Hepatocyte (in vitro differentiated cells): ENCODE data around the gene KLK11. TPM values are rescaled to one million over a fixed set of nuclear protein-coding genes. Genes with fewer than 3 reads are reported as not detected.

Source experiments
- DNase-seq: peaks from one replicate; pipeline ENCODE4 v3.0.0-alpha.2; 2016; ENCODE audit warnings: low spot score
- H2AFZ ChIP-seq: fragments of 200-600 bp; sonication (generic); 2 replicates; pipeline ENCODE4 v1.6.0; 2016; ENCODE audit warnings: antibody characterized with exemption, mild to moderate bottlenecking
- H3K27ac ChIP-seq: fragments of 200-600 bp; sonication (generic); 2 replicates; pipeline ENCODE4 v1.5.1; 2016; ENCODE audit warnings: mild to moderate bottlenecking
- H3K27me3 ChIP-seq: fragments of 200-600 bp; sonication (generic); 2 replicates; pipeline ENCODE4 v1.6.1; 2016
- H3K36me3 ChIP-seq: fragments of 200-600 bp; sonication (generic); replicated peaks from 2 replicates; pipeline ENCODE4 v1.5.1; 2016; ENCODE audit warnings: low read depth; ENCODE audit not compliant: insufficient read depth
- H3K4me1 ChIP-seq: fragments of 200-600 bp; sonication (generic); 2 replicates; pipeline ENCODE4 v1.5.1; 2016; ENCODE audit warnings: mild to moderate bottlenecking, moderate library complexity; ENCODE audit not compliant: insufficient read depth
- H3K4me2 ChIP-seq: fragments of 200-600 bp; sonication (generic); 2 replicates; pipeline ENCODE4 v1.6.0; 2016
- H3K4me3 ChIP-seq: fragments of 200-600 bp; sonication (generic); 2 replicates; pipeline ENCODE4 v1.5.1; 2016; ENCODE audit warnings: mild to moderate bottlenecking
- H3K79me2 ChIP-seq: fragments of 200-600 bp; sonication (generic); 2 replicates; pipeline ENCODE4 v1.6.0; 2017; ENCODE audit warnings: mild to moderate bottlenecking
- H3K9me2 ChIP-seq: fragments of 200-600 bp; sonication (generic); replicated peaks from 2 replicates; pipeline ENCODE4 v1.6.0; 2017; ENCODE audit warnings: mild to moderate bottlenecking; ENCODE audit not compliant: insufficient read depth
- H3K9me3 ChIP-seq: fragments of 200-600 bp; sonication (generic); 2 replicates; pipeline ENCODE4 v1.5.1; 2016; ENCODE audit warnings: low read depth, mild to moderate bottlenecking
- H4K20me1 ChIP-seq: fragments of 200-600 bp; sonication (generic); 2 replicates; pipeline ENCODE4 v1.6.0; 2016; ENCODE audit warnings: mild to moderate bottlenecking; ENCODE audit not compliant: insufficient read depth, poor library complexity, severe bottlenecking
- CTCF ChIP-seq: fragments of 200-600 bp; sonication (generic); IDR thresholded peaks from 2 replicates; pipeline ENCODE4 v1.5.1; 2016; ENCODE audit warnings: antibody characterized with exemption, mild to moderate bottlenecking; ENCODE audit not compliant: poor library complexity
- EZH2 ChIP-seq: fragments of 200-600 bp; sonication (generic); IDR thresholded peaks from 2 replicates; pipeline ENCODE4 v1.6.1; 2016; ENCODE audit warnings: antibody characterized with exemption, mild to moderate bottlenecking, borderline replicate concordance
- EZH2phosphoT487 ChIP-seq: fragments of 200-600 bp; sonication (generic); IDR thresholded peaks from one replicate; pipeline ENCODE4 v1.6.1; 2018; ENCODE audit warnings: antibody characterized with exemption, mild to moderate bottlenecking, low read depth, moderate library complexity; ENCODE audit not compliant: unreplicated experiment, severe bottlenecking
- WGBS: methylation state at CpG from one replicate; pipeline ENCODE4 v1.1.6; 2016; ENCODE audit warnings: low lambda C conversion rate; ENCODE audit errors: missing lambda C conversion rate; 5-methylcytosine and 5-hydroxymethylcytosine counted together
- polyA plus RNA-seq: library from polyadenylated mRNA; unstranded; fragments of >200 nt; fragmentation: Nextera tagmentation; extraction: Ambion mirVana; gene quantifications from 2 replicates; pipeline ENCODE4 v1.2.1, GENCODE V29; 2016
- total RNA-seq: library from RNA; depleted of rRNA; stranded (reverse); fragments of >200 nt; gene quantifications from 2 replicates; pipeline ENCODE4 v1.2.3, GENCODE V29; 2014

KLK11 gene
- total and polyA plus RNA-seq, 2 experiments from 2014 or later = 2.2 TPM; not detected in 1

DNA sequence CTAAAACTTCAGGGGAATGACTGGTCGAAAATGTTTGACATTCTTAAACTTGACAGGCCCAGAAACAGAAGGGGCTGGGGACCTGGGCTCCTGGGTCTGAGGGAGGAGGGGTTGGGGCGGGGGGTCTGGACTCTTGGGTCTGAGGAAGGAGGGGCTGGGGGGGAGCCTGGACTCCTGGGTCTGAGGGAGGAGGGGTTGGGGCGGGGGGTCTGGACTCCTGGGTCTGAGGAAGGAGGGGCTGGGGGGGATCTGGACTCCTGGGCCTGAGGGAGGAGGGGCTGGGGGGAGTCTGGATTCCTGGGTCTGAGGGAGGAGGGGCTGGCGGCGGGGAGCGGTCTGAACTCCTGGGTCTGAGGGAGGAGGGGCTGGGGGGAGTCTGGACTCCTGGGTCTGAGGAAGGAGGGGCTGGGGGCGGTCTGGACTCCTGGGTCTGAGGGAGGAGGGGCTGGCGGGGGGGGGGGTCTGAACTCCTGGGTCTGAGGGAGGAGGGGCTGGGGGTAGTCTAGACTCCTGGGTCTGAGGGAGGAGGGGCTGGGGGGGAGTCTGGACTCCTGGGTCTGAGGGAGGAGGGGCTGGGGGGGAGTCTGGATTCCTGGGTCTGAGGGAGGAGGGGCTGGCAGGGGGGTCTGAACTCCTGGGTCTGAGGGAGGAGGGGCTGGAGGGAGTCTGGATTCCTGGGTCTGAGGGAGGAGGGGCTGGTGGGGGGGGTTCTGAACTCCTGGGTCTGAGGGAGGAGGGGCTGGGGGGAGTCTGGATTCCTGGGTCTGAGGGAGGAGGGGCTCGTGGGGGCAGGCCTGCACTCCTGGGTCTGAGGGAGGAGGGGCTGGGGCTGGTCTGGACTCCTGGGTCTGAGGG lies 51.5 kb downstream of the KLK11 start:
- WGBS = 19% methylated on average over 1 of the region's 9 CpGs
- TF ChIP-seq EZH2 = no peak
- TF ChIP-seq CTCF = no peak
- no peak for TF ChIP-seq EZH2phosphoT487
- DNase-seq = no peak

GRCh38 chr19:50972795-50973376 lies 53.5 kb downstream of the KLK11 start:
- no peak overlapping the region for H3K27ac ChIP-seq
- H3K9me3 ChIP-seq = no peaks in the 10 kb centered on the region
- no peak for DNase-seq
- TF ChIP-seq EZH2phosphoT487 = no peak
- no peak for TF ChIP-seq EZH2
- no peak for TF ChIP-seq CTCF
- no peaks in the 10 kb centered on the region for H3K9me2 ChIP-seq
- no peaks in the 10 kb centered on the region for H3K36me3 ChIP-seq
- 77% methylated on average over 9 of the region's 9 CpGs for WGBS
- no peak overlapping the region for H3K4me3 ChIP-seq
- H3K27me3 ChIP-seq = no peaks in the 10 kb centered on the region
- no peaks in the 10 kb centered on the region for H3K79me2 ChIP-seq
- no peaks in the 10 kb centered on the region for H3K4me1 ChIP-seq
- no peak overlapping the region for H2AFZ ChIP-seq
- no peak overlapping the region for H3K4me2 ChIP-seq
- H4K20me1 ChIP-seq = no peaks in the 10 kb centered on the region

More for the DNA sequence above, 51.5 kb downstream of the KLK11 start:
- no peaks in the 10 kb centered on the region for H3K9me2 ChIP-seq
- no peaks in the 10 kb centered on the region for H3K27me3 ChIP-seq
- no peak overlapping the region for H3K4me3 ChIP-seq
- no peak overlapping the region for H3K27ac ChIP-seq
- H4K20me1 ChIP-seq = no peaks in the 10 kb centered on the region
- H3K4me2 ChIP-seq = no peak overlapping the region
- H3K79me2 ChIP-seq = no peaks in the 10 kb centered on the region
- H3K4me1 ChIP-seq = no peaks in the 10 kb centered on the region
- H3K9me3 ChIP-seq = no peaks in the 10 kb centered on the region
- no peaks in the 10 kb centered on the region for H3K36me3 ChIP-seq
- H2AFZ ChIP-seq = no peak overlapping the region

Other genes starting within 250 kb of the KLK11 start
- gene ACP4, start 236.2 kb downstream of the KLK11 start, total RNA-seq = not detected in 2 replicates
- not detected in 2 replicates for gene ACP4, start 236.2 kb downstream of the KLK11 start, polyA plus RNA-seq
- gene KLK1, start 202.8 kb downstream of the KLK11 start, total RNA-seq = 2.7 and 3.9 TPM in 2 replicates
- gene KLK1, start 202.8 kb downstream of the KLK11 start, polyA plus RNA-seq = 6.6 and 8.2 TPM in 2 replicates
- not detected in 2 replicates for gene KLK15, start 193.0 kb downstream of the KLK11 start, total RNA-seq
- not detected in 2 replicates for gene KLK15, start 193.0 kb downstream of the KLK11 start, polyA plus RNA-seq
- not detected in 2 replicates for gene KLK3, start 171.7 kb downstream of the KLK11 start, total RNA-seq
- 0.60 TPM in 1 of 2 replicates, not detected in the other for gene KLK3, start 171.7 kb downstream of the KLK11 start, polyA plus RNA-seq
- gene KLK2, start 153.2 kb downstream of the KLK11 start, total RNA-seq = not detected in 2 replicates
- gene KLK2, start 153.2 kb downstream of the KLK11 start, polyA plus RNA-seq = not detected in 2 replicates
- gene KLK4, start 115.2 kb downstream of the KLK11 start, total RNA-seq = not detected in 2 replicates
- 0.28 and 0.33 TPM in 2 replicates for gene KLK4, start 115.2 kb downstream of the KLK11 start, polyA plus RNA-seq
- gene KLK5, start 73.6 kb downstream of the KLK11 start, total RNA-seq = not detected in 2 replicates
- 0.24 TPM in 1 of 2 replicates, not detected in the other for gene KLK5, start 73.6 kb downstream of the KLK11 start, polyA plus RNA-seq
- gene KLK6, start 57.0 kb downstream of the KLK11 start, total RNA-seq = 1.1 and 2.0 TPM in 2 replicates
- gene KLK6, start 57.0 kb downstream of the KLK11 start, polyA plus RNA-seq = 5.4 and 7.6 TPM in 2 replicates
- 0.20 and 3.9 TPM in 2 replicates for gene KLK7, start 42.7 kb downstream of the KLK11 start, total RNA-seq
- gene KLK7, start 42.7 kb downstream of the KLK11 start, polyA plus RNA-seq = 1.1 and 2.8 TPM in 2 replicates
- 0.16 and 0.87 TPM in 2 replicates for gene KLK8, start 25.0 kb downstream of the KLK11 start, total RNA-seq
- gene KLK8, start 25.0 kb downstream of the KLK11 start, polyA plus RNA-seq = 5.4 and 9.0 TPM in 2 replicates
- 0.10 and 1.8 TPM in 2 replicates for gene KLK10, start 6.9 kb downstream of the KLK11 start, total RNA-seq
- gene KLK10, start 6.9 kb downstream of the KLK11 start, polyA plus RNA-seq = 1.3 and 3.4 TPM in 2 replicates
- 0.80 TPM in 1 of 2 replicates, not detected in the other for gene KLK12, start 8.4 kb upstream of the KLK11 start, total RNA-seq
- gene KLK12, start 8.4 kb upstream of the KLK11 start, polyA plus RNA-seq = 2.3 TPM in 1 of 2 replicates, not detected in the other
- 0.36 TPM in 1 of 2 replicates, not detected in the other for gene KLK13, start 38.5 kb upstream of the KLK11 start, total RNA-seq
- gene KLK13, start 38.5 kb upstream of the KLK11 start, polyA plus RNA-seq = 0.52 and 1.0 TPM in 2 replicates
- 0.13 TPM in 1 of 2 replicates, not detected in the other for gene KLK14, start 56.3 kb upstream of the KLK11 start, total RNA-seq
- not detected in 2 replicates for gene KLK14, start 56.3 kb upstream of the KLK11 start, polyA plus RNA-seq
- 6.7 and 7.7 TPM in 2 replicates for gene CTU1, start 81.8 kb upstream of the KLK11 start, total RNA-seq
- 12.6 and 15.9 TPM in 2 replicates for gene CTU1, start 81.8 kb upstream of the KLK11 start, polyA plus RNA-seq
- 0.20 and 0.77 TPM in 2 replicates for gene SIGLEC9, start 98.3 kb upstream of the KLK11 start, total RNA-seq
- gene SIGLEC9, start 98.3 kb upstream of the KLK11 start, polyA plus RNA-seq = 1.4 and 1.5 TPM in 2 replicates
- 0.53 and 0.84 TPM in 2 replicates for gene SIGLEC7, start 115.7 kb upstream of the KLK11 start, total RNA-seq
- 0.24 and 0.72 TPM in 2 replicates for gene SIGLEC7, start 115.7 kb upstream of the KLK11 start, polyA plus RNA-seq
- 0.23 TPM in 1 of 2 replicates, not detected in the other for gene CD33, start 198.5 kb upstream of the KLK11 start, total RNA-seq
- 0.57 TPM in 1 of 2 replicates, not detected in the other for gene CD33, start 198.5 kb upstream of the KLK11 start, polyA plus RNA-seq
- gene SIGLECL1, start 224.5 kb upstream of the KLK11 start, total RNA-seq = not detected in 2 replicates
- gene SIGLECL1, start 224.5 kb upstream of the KLK11 start, polyA plus RNA-seq = not detected in 2 replicates